Loucy (cell line): ENCODE data around the gene BEX3.

Experiments
- EZH2phosphoT487 ChIP-seq: fragments of 200-600 bp; IDR thresholded peaks from 2 replicates; pipeline ENCODE4 v1.6.1; 2018; ENCODE audit warnings: antibody characterized with exemption, mild to moderate bottlenecking, moderate library complexity, borderline replicate concordance
- TF ChIP-seq, protein P1 (sequence below): fragments of 200-600 bp; sonication (generic); conservative IDR thresholded peaks from 2 replicates; pipeline ENCODE4 v1.5.1; 2014; ENCODE audit warnings: mild to moderate bottlenecking, antibody characterized with exemption, low read length

DNA sequence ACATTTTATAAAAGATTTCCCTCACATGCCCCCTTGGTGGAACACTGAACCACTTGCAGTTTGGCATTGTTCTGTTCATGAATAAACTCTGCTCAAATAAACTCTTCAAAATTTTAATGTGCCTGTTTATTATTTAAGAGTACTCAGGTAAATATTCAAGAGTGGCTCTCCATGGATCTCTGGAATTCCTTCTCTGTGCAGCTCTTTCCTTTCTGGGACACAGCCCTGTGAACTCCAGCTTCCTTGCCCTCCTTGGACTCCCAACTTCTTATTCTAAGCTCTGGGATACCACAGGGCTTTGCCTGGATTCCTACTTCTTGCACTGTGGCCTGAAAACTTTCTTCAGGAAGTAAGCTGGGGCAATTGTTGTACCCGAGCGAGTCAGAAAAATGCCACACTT, 8.3 kb downstream of the BEX3 start:
- TF ChIP-seq, protein P1, sequence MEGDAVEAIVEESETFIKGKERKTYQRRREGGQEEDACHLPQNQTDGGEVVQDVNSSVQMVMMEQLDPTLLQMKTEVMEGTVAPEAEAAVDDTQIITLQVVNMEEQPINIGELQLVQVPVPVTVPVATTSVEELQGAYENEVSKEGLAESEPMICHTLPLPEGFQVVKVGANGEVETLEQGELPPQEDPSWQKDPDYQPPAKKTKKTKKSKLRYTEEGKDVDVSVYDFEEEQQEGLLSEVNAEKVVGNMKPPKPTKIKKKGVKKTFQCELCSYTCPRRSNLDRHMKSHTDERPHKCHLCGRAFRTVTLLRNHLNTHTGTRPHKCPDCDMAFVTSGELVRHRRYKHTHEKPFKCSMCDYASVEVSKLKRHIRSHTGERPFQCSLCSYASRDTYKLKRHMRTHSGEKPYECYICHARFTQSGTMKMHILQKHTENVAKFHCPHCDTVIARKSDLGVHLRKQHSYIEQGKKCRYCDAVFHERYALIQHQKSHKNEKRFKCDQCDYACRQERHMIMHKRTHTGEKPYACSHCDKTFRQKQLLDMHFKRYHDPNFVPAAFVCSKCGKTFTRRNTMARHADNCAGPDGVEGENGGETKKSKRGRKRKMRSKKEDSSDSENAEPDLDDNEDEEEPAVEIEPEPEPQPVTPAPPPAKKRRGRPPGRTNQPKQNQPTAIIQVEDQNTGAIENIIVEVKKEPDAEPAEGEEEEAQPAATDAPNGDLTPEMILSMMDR: no peak
- TF ChIP-seq EZH2phosphoT487: no peak
